GM13977 (cell line): ENCODE measurements around the gene ARHGAP33.

Source experiments
- DNase-seq: peaks from one replicate; pipeline ENCODE4 v3.0.0; 2012; ENCODE audit warnings: low spot score
- in situ Hi-C: fragments of 300-500 bp; cut with MboI; formaldehyde crosslinking; loops from one replicate; pipeline ENCODE4 v1.12.0; 2022; ENCODE audit warnings: low sequenced_read_pairs, low pct_unique_long_range_greater_than_20kb, mixed read lengths, inconsistent platforms; ENCODE audit not compliant: unreplicated experiment
- TF ChIP-seq, protein P1 (sequence below): IDR thresholded peaks from 2 replicates; pipeline ENCODE4 v1.5.1; 2012; ENCODE audit warnings: mild to moderate bottlenecking, control low read depth; ENCODE audit not compliant: insufficient read depth; ENCODE audit errors: extremely low read depth, missing control alignments

ARHGAP33 gene

GRCh38 chr19:35757231-35757748 is 18.1 kb upstream of the ARHGAP33 start:
- no peak for DNase-seq
- in situ Hi-C loops: no loop called here

GRCh38 chr19:35757749-35758608 is 17.4 kb upstream of the ARHGAP33 start, which contains the start of gene PROSER3:
Gene PROSER3, plus strand, starts transcription at chr19:35758176. Its CDS starts 40 bp downstream, at chr19:35758216.
- TF ChIP-seq, protein P1, sequence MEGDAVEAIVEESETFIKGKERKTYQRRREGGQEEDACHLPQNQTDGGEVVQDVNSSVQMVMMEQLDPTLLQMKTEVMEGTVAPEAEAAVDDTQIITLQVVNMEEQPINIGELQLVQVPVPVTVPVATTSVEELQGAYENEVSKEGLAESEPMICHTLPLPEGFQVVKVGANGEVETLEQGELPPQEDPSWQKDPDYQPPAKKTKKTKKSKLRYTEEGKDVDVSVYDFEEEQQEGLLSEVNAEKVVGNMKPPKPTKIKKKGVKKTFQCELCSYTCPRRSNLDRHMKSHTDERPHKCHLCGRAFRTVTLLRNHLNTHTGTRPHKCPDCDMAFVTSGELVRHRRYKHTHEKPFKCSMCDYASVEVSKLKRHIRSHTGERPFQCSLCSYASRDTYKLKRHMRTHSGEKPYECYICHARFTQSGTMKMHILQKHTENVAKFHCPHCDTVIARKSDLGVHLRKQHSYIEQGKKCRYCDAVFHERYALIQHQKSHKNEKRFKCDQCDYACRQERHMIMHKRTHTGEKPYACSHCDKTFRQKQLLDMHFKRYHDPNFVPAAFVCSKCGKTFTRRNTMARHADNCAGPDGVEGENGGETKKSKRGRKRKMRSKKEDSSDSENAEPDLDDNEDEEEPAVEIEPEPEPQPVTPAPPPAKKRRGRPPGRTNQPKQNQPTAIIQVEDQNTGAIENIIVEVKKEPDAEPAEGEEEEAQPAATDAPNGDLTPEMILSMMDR: no peak
- in situ Hi-C loops: no loop called here
- DNase-seq: peak; percentile 98

More at GRCh38 chr19:35757231-35757748, 18.1 kb upstream of the ARHGAP33 start:
- TF ChIP-seq, protein P1: no peak

DNA sequence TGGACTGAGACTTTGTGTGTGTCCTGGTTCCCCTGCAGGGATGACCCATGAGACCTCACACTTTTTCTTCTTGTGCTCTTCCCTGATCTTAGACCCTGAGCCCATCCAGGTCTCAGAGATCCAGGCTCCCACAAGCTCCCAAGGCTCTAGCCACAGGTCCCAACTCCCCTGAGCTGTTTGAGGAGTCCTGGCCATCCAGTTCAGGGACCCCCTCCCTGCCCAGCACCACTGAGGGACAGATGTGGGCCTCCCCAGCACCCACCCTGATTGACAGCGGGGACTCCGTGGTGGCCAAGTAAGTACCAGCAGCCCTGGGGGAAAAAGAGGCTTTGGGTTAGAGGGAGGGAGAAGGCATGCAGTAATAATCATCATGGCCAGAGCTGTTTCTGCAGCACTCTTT is 15.7 kb upstream of the ARHGAP33 start:
- in situ Hi-C loops: no loop called here
- no peak for DNase-seq
- TF ChIP-seq, protein P1: no peak

- DNase-seq: no peak
- in situ Hi-C loops: no loop called here
- TF ChIP-seq, protein P1: no peak
These were observed 14.5 kb upstream of the ARHGAP33 start for GRCh38 chr19:35760711-35761349.

DNA sequence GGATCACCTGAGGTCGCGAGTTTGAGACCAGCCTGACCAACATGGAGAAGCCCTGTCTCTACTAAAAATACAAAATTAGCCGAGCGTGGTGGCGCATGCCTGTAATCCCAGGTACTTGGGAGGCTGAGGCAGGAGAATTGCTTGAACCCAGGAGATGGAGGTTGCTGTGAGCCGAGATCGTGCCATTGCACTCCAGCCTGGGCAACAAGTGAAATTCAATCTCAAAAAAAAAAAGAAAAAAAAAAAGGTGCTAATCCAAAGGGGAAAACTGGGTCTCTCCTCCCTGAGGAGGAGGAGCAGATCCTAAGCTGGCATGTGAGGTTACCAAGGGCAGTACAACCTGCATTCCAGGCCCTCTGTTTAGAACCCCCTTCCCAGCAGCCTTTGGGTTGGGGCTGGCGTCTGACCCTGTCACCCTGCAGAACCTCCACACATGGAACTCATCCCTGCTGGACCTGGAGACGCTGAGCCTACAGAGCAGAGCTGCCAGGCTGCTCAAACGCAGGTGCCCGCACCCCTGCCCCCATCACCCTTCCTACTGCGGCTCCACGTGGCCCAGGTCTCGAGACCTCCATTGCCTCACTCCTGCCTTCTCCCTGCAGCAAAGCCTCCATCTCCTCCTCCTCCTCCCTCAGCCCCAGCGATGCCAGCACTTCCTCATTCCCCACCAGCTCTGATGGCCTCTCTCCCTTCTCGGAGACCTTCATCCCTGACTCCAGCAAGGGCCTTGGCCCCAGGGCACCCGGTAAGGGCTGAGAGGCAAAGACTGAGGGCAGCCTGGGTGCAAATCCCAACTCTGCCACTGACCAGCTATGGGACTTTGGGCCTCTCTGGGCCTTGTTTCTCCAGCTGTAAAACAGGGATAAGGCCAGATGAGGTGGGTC is 10.7 kb upstream of the ARHGAP33 start:
- no peak for DNase-seq
- in situ Hi-C loops: no loop called here
- TF ChIP-seq, protein P1: no peak
